ENCODE results near the gene RNF17. TPM values are rescaled to one million over a fixed set of nuclear protein-coding genes. Genes with fewer than 3 reads are reported as not detected.

Gene RNF17
- total RNA-seq, 4 donors from 2014 or later = 0.42 TPM; not detected in 3

GRCh38 chr13:24863748-24864540, 100.0 kb downstream of the RNF17 start:
- 58 to 87% methylated on average over 6 to 9 of the region's 9 CpGs for WGBS, 2 donors (ENCODE audit: low coverage in 1 of 2)
- TF ChIP-seq POLR2AphosphoS5 (IDR thresholded peaks at IDR 0.05) = no peak
- no peak for TF ChIP-seq POLR2A (IDR thresholded peaks at IDR 0.05)
- TF ChIP-seq, protein P1, sequence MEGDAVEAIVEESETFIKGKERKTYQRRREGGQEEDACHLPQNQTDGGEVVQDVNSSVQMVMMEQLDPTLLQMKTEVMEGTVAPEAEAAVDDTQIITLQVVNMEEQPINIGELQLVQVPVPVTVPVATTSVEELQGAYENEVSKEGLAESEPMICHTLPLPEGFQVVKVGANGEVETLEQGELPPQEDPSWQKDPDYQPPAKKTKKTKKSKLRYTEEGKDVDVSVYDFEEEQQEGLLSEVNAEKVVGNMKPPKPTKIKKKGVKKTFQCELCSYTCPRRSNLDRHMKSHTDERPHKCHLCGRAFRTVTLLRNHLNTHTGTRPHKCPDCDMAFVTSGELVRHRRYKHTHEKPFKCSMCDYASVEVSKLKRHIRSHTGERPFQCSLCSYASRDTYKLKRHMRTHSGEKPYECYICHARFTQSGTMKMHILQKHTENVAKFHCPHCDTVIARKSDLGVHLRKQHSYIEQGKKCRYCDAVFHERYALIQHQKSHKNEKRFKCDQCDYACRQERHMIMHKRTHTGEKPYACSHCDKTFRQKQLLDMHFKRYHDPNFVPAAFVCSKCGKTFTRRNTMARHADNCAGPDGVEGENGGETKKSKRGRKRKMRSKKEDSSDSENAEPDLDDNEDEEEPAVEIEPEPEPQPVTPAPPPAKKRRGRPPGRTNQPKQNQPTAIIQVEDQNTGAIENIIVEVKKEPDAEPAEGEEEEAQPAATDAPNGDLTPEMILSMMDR (IDR thresholded peaks at IDR 0.05) = no peak
- TF ChIP-seq EP300 (IDR thresholded peaks at IDR 0.05) = no peak
- Histone ChIP-seq H3K27ac (no peak overlapping the region), H3K4me1 (no peaks in the 10 kb centered on the region), H3K27me3 (no peaks in the 10 kb centered on the region), H3K36me3 (no peaks in the 10 kb centered on the region), H3K9me3 (no peaks in the 10 kb centered on the region), H3K4me3 (no peak overlapping the region)
- ATAC-seq = no peak

- ATAC-seq = no peak
- Histone ChIP-seq H3K9me3 (no peaks in the 10 kb centered on the region), H3K4me3 (no peak overlapping the region), H3K36me3 (no peaks in the 10 kb centered on the region), H3K27me3 (no peaks in the 10 kb centered on the region), H3K27ac (no peak overlapping the region), H3K4me1 (no peaks in the 10 kb centered on the region)
- WGBS, 2 donors (ENCODE audit: low coverage in 1 of 2) = 93% methylated on average over 2 of the region's 2 CpGs
- TF ChIP-seq POLR2A (IDR thresholded peaks at IDR 0.05) (no peak), POLR2AphosphoS5 (IDR thresholded peaks at IDR 0.05) (no peak), EP300 (IDR thresholded peaks at IDR 0.05) (no peak)
- TF ChIP-seq, protein P1 (IDR thresholded peaks at IDR 0.05) = no peak
These were observed 100.6 kb downstream of the RNF17 start for GRCh38 chr13:24864579-24864978.

DNA sequence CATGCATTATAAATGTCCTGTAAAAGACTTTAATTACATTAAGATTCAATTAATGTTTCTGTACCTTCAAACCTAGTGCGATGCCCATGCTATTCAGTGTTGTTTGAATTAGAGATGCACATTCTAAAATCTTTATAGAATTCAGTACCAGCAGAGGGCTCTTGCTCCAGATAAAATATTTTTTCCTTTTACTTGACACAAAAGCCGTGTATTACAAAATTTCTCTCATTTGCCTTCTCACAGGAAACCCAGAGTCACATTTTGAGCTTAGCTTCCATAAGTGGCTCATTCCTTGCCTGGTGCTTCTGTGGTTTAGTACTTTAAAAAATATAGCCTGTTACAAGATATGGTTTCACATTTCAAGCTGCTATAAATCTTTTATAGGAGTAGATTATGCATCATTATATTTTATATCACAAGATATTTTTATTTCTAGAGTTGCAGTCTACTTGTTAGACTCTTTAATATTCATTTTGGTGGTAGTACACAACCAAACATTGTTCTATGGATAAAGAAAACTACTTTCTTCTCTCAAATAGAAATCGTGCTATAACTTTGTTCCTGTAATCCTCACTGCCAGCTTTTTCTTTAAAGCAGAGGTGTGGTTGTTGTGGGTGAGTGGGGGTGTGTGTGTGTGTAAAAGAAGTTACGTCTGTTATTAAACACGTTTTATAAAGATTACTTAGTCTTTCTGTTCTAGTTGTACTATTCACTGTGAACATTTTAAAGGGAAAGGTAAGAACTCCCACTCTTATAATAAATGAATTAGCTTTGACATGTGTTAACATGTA, 101.4 kb downstream of the RNF17 start:
- Histone ChIP-seq H3K9me3 (no peaks in the 10 kb centered on the region), H3K4me1 (no peaks in the 10 kb centered on the region), H3K27ac (no peak overlapping the region), H3K36me3 (no peaks in the 10 kb centered on the region), H3K27me3 (no peaks in the 10 kb centered on the region), H3K4me3 (no peak overlapping the region)
- ATAC-seq = no peak
- WGBS, 2 donors (ENCODE audit: low coverage in 1 of 2) = 23 to 26% methylated on average over 5 of the region's 5 CpGs
- no peak for TF ChIP-seq POLR2AphosphoS5 (IDR thresholded peaks at IDR 0.05)
- no peak for TF ChIP-seq EP300 (IDR thresholded peaks at IDR 0.05)
- TF ChIP-seq, protein P1 (IDR thresholded peaks at IDR 0.05) = no peak
- TF ChIP-seq POLR2A (IDR thresholded peaks at IDR 0.05) = no peak

DNA sequence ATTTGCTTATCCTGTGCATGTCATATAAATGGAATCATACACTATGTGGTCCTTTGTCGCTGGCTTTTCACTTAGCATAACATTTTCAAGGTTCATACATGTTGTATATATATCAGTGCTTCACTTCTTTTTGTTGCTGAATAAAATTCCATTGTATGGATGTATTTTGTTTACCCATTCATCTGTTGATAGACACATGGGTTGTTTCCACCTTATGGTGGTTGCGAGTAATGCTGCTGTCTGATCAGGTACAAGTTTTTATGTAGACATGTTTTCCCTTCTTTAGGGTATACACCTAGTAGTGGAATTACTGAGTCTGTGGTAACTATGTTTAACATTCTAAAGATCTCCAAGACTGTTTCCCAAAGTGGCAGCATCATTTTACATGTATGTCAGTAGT, 102.5 kb downstream of the RNF17 start:
- WGBS, 2 donors (ENCODE audit: low coverage in 1 of 2) = 78 to 85% methylated on average over 2 of the region's 2 CpGs
- no peak overlapping the region for H3K27ac ChIP-seq

More for the DNA sequence above, 102.5 kb downstream of the RNF17 start:
- Histone ChIP-seq H3K4me3 (no peak overlapping the region), H3K27me3 (peaks cover under 1% of the 10 kb centered on the region), H3K4me1 (no peaks in the 10 kb centered on the region), H3K9me3 (no peaks in the 10 kb centered on the region), H3K36me3 (no peaks in the 10 kb centered on the region)
- ATAC-seq = no peak
- TF ChIP-seq, protein P1 (IDR thresholded peaks at IDR 0.05) = no peak
- TF ChIP-seq EP300 (IDR thresholded peaks at IDR 0.05) (no peak), POLR2A (IDR thresholded peaks at IDR 0.05) (no peak), POLR2AphosphoS5 (IDR thresholded peaks at IDR 0.05) (no peak)

All from gastroesophageal sphincter (tissue), 4 donors.